Measurements from ENCODE around the gene NTM. TPM values are rescaled to one million over a fixed set of nuclear protein-coding genes. Genes with fewer than 3 reads are reported as not detected.

Gene NTM
- total RNA-seq, 1 experiment from 2014 or later = 9.9 TPM

- H3T11ph ChIP-seq (ENCODE audit: low read length) = no peak overlapping the region
- Mint-ChIP-seq H3K9me3 (no peaks in the 10 kb centered on the region), H3K27me3 (ENCODE audit: low read depth) (no peaks in the 10 kb centered on the region), H3K4me3 (no peak overlapping the region), H3K36me3 (ENCODE audit: insufficient read depth in 1 of 3, low read depth in 3 of 3) (no peaks in the 10 kb centered on the region; a peak in 1 of 7 replicates), H3K4me1 (peaks cover 2 to 3% of the 10 kb centered on the region in 2 experiments; a peak in 3 of 4 replicates), H3K27ac (no peak overlapping the region)
- H3K4ac ChIP-seq (ENCODE audit: low read depth, low read length) = no peak overlapping the region
- no peaks in the 10 kb centered on the region for H3K27me3 ChIP-seq (ENCODE audit: insufficient read depth, low read length)
- H2BK12ac ChIP-seq (ENCODE audit: insufficient read length, low read depth, low read length) = no peak overlapping the region
- H2AFZ ChIP-seq (ENCODE audit: low read length) = no peak overlapping the region
- no peak overlapping the region for H3K23ac ChIP-seq (ENCODE audit: insufficient read length, low read depth, low read length)
- no peak overlapping the region for H2BK5ac ChIP-seq (ENCODE audit: insufficient read length, low read length)
- TF ChIP-seq, protein P1, sequence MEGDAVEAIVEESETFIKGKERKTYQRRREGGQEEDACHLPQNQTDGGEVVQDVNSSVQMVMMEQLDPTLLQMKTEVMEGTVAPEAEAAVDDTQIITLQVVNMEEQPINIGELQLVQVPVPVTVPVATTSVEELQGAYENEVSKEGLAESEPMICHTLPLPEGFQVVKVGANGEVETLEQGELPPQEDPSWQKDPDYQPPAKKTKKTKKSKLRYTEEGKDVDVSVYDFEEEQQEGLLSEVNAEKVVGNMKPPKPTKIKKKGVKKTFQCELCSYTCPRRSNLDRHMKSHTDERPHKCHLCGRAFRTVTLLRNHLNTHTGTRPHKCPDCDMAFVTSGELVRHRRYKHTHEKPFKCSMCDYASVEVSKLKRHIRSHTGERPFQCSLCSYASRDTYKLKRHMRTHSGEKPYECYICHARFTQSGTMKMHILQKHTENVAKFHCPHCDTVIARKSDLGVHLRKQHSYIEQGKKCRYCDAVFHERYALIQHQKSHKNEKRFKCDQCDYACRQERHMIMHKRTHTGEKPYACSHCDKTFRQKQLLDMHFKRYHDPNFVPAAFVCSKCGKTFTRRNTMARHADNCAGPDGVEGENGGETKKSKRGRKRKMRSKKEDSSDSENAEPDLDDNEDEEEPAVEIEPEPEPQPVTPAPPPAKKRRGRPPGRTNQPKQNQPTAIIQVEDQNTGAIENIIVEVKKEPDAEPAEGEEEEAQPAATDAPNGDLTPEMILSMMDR (conservative IDR thresholded peaks at IDR 0.05) = no peak
- H3K23me2 ChIP-seq (ENCODE audit: insufficient read length, low read depth, low read length, poor library complexity, severe bottlenecking) = no peaks in the 10 kb centered on the region
- no peaks in the 10 kb centered on the region for H3K79me2 ChIP-seq (ENCODE audit: insufficient read depth, low read length)
- no peak overlapping the region for H3K18ac ChIP-seq (ENCODE audit: insufficient read length, low read depth, low read length)
- no peak overlapping the region for H2AK5ac ChIP-seq (ENCODE audit: insufficient read length, low read length)
- no peaks in the 10 kb centered on the region for H4K20me1 ChIP-seq (ENCODE audit: control insufficient read depth, insufficient read depth, insufficient read length)
- H4K91ac ChIP-seq (ENCODE audit: insufficient read length, low read depth, low read length) = no peak overlapping the region
- no peak overlapping the region for H4K5ac ChIP-seq (ENCODE audit: insufficient read length, low read depth, low read length)
- H3K9me3 ChIP-seq (ENCODE audit: control insufficient read depth, low read depth, low read length) = no peaks in the 10 kb centered on the region
- H2BK20ac ChIP-seq (ENCODE audit: low read depth, low read length, poor library complexity, severe bottlenecking) = no peak overlapping the region
- H3K27ac ChIP-seq (ENCODE audit: insufficient read length, low read depth, low read length) = no peak overlapping the region
- no peak overlapping the region for H2BK120ac ChIP-seq (ENCODE audit: low read depth, low read length, poor library complexity, severe bottlenecking)
- no peak overlapping the region for H3K4me2 ChIP-seq (ENCODE audit: insufficient read depth, insufficient read length, low read length)
- no peak overlapping the region for H3K56ac ChIP-seq (ENCODE audit: insufficient read length, low read depth, low read length)
- peaks cover 10% of the 10 kb centered on the region; the same call in 1 of the 2 replicates for H3K4me1 ChIP-seq (ENCODE audit: insufficient read depth, low read length)
- no peak overlapping the region for H4K8ac ChIP-seq (replicated peaks; ENCODE audit: insufficient read length, low read depth, low read length)
- no peaks in the 10 kb centered on the region for H3K79me1 ChIP-seq (ENCODE audit: insufficient read depth, low read depth, low read length, poor library complexity, severe bottlenecking)
- no peak overlapping the region for H2BK15ac ChIP-seq (ENCODE audit: low read depth, low read length)
- no peak for DNase-seq
- no peak overlapping the region for H3K9ac ChIP-seq (ENCODE audit: extremely low read depth, insufficient read length, low read length)
- H3K14ac ChIP-seq (ENCODE audit: insufficient read depth, low read length) = no peak overlapping the region
- WGBS (ENCODE audit: extremely low coverage, insufficient read length, low lambda C conversion rate) = no CpG with 5 or more reads among the region's 8 CpGs
Observed at GRCh38 chr11:131893103-131893890, 522.9 kb downstream of the NTM start.
